PFSK-1 (cell line): ENCODE data around the gene REG1A.

Experiments used
- FOXP2 ChIP-seq: optimal IDR thresholded peaks from 2 replicates; pipeline ENCODE3; 2011; ENCODE audit warnings: borderline replicate concordance, control low read depth, inconsistent platforms; ENCODE audit not compliant: insufficient read depth; ENCODE audit errors: extremely low read length, extremely low read depth
- POLR2AphosphoS5 ChIP-seq: IDR thresholded peaks from 2 replicates; pipeline ENCODE4 v1.6.1; 2012; ENCODE audit warnings: low read depth, mild to moderate bottlenecking, control low read depth, low read length, moderate library complexity
- SIN3A ChIP-seq: IDR thresholded peaks from 2 replicates; pipeline ENCODE4 v1.6.1; 2012; ENCODE audit warnings: mild to moderate bottlenecking, low read length, moderate library complexity, borderline replicate concordance; ENCODE audit not compliant: insufficient read depth
- TAF1 ChIP-seq: IDR thresholded peaks from 2 replicates; pipeline ENCODE4 v1.6.1; 2012; ENCODE audit warnings: low read length, control low read depth, borderline replicate concordance; ENCODE audit not compliant: insufficient read depth
- TF ChIP-seq, protein P1 (sequence below), 2 experiments: IDR thresholded peaks; 2 replicates each; pipeline versions ENCODE4 v1.6.1 to v1.8.0; 2011 to 2012; ENCODE audit warnings: low read depth in 2 of 2, low read length in 2 of 2, control low read depth in 1 of 2, inconsistent platforms in 1 of 2, mild to moderate bottlenecking in 1 of 2, moderate library complexity in 1 of 2; ENCODE audit not compliant: insufficient read depth in 1 of 2

The REG1A gene

GRCh38 chr2:79124907-79125720 is 4.8 kb downstream of the REG1A start:
- TF ChIP-seq POLR2AphosphoS5 (no peak), FOXP2 (no peak)
- TF ChIP-seq, protein P1, sequence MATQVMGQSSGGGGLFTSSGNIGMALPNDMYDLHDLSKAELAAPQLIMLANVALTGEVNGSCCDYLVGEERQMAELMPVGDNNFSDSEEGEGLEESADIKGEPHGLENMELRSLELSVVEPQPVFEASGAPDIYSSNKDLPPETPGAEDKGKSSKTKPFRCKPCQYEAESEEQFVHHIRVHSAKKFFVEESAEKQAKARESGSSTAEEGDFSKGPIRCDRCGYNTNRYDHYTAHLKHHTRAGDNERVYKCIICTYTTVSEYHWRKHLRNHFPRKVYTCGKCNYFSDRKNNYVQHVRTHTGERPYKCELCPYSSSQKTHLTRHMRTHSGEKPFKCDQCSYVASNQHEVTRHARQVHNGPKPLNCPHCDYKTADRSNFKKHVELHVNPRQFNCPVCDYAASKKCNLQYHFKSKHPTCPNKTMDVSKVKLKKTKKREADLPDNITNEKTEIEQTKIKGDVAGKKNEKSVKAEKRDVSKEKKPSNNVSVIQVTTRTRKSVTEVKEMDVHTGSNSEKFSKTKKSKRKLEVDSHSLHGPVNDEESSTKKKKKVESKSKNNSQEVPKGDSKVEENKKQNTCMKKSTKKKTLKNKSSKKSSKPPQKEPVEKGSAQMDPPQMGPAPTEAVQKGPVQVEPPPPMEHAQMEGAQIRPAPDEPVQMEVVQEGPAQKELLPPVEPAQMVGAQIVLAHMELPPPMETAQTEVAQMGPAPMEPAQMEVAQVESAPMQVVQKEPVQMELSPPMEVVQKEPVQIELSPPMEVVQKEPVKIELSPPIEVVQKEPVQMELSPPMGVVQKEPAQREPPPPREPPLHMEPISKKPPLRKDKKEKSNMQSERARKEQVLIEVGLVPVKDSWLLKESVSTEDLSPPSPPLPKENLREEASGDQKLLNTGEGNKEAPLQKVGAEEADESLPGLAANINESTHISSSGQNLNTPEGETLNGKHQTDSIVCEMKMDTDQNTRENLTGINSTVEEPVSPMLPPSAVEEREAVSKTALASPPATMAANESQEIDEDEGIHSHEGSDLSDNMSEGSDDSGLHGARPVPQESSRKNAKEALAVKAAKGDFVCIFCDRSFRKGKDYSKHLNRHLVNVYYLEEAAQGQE (IDR thresholded peaks at IDR 0.05; ENCODE audit: insufficient read depth in 1 of 2, low read depth in 2 of 2, low read length in 2 of 2) = no peak

- TF ChIP-seq, protein P1 (IDR thresholded peaks at IDR 0.05; ENCODE audit: insufficient read depth in 1 of 2, low read depth in 2 of 2, low read length in 2 of 2) = no peak
- TF ChIP-seq FOXP2 = no peak
- TF ChIP-seq TAF1 = no peak
- no peak for TF ChIP-seq SIN3A
- TF ChIP-seq POLR2AphosphoS5 = no peak
Observed at GRCh38 chr2:79125721-79125985, 5.4 kb downstream of the REG1A start.

DNA sequence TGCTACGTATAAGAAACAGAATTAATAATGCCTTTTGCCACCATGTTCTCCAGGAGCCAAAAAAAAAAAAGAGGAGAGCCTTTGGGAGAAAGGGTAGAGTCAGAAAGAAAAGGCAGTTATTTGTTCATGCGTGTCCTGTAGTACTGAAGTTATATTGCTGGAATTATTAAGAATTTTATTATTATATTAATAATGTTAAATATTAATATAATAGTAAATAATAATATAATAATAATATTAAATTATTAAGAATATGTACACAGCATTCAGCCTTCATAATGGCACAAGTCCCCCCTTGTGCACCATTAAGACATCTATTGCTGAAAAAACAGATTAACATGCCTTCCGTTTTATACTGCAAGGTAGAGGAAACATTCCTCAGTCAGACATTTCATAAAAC is 8.1 kb downstream of the REG1A start:
- TF ChIP-seq TAF1 = no peak
- TF ChIP-seq, protein P1 (IDR thresholded peaks at IDR 0.05; ENCODE audit: insufficient read depth in 1 of 2, low read depth in 2 of 2, low read length in 2 of 2) = no peak
- no peak for TF ChIP-seq POLR2AphosphoS5
- TF ChIP-seq SIN3A = no peak
- no peak for TF ChIP-seq FOXP2

DNA sequence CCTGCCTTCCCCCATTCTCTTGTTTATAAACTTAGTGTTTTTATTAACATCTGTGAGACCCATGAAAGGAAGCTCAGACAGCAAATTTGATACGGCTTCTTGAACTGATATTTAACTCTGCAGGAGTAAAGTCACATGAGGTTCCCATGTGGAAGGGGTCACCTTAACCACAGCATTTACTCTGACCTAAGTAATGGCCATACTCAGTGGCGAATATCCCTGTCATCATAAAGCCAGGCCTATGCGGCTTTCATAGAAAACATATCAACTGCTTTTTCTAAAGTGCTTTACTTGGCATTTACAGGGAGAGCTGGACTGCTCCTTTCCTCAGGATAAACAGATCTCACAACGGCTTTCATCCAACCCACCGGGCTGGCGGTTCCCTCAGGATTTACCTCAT is 9.0 kb downstream of the REG1A start:
- TF ChIP-seq, protein P1 (IDR thresholded peaks at IDR 0.05; ENCODE audit: insufficient read depth in 1 of 2, low read depth in 2 of 2, low read length in 2 of 2) = no peak
- TF ChIP-seq FOXP2 = no peak
- TF ChIP-seq POLR2AphosphoS5 = no peak
- TF ChIP-seq TAF1 = no peak
- no peak for TF ChIP-seq SIN3A

GRCh38 chr2:79129804-79130203 is 9.5 kb downstream of the REG1A start:
- TF ChIP-seq TAF1 = no peak
- TF ChIP-seq, protein P1 (IDR thresholded peaks at IDR 0.05; ENCODE audit: insufficient read depth in 1 of 2, low read depth in 2 of 2, low read length in 2 of 2) = no peak
- no peak for TF ChIP-seq FOXP2
- TF ChIP-seq SIN3A = no peak
- no peak for TF ChIP-seq POLR2AphosphoS5
